GM21423 (cell line): Measurements from ENCODE around the gene ULBP1.
"Not testable (repeated sequence)": the region's sequence is repeated elsewhere in the genome, so short reads cannot be mapped to it uniquely, and the experiment has no call there.

ENCODE experiments used
- ATAC-seq: cut with Tn5 transposase; IDR thresholded peaks from one replicate; pipeline ENCODE4 v1.9.1; 2021; ENCODE audit warnings: mild to moderate bottlenecking, moderate library complexity; ENCODE audit not compliant: unreplicated experiment

ULBP1 gene

DNA sequence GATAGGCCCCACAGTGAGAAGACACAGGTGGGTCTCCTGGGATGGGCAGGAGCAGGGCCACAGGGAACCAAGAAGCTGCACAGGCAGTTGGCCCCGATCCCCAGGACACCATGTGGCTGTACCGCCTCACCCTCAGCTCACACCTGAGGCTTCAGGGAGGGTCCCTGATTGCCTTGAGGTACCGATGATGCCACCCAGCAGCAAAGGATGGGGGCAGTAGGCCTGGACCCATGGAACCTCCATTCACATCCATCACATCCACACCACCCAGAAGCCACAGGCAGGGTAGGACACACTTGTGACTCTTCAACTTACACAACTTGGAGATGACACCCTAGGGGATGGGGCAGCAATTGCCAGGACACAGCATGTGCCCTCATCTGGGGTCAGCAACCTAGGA is 39.9 kb downstream of the ULBP1 start:
- ATAC-seq, result not testable (repeated sequence)

DNA sequence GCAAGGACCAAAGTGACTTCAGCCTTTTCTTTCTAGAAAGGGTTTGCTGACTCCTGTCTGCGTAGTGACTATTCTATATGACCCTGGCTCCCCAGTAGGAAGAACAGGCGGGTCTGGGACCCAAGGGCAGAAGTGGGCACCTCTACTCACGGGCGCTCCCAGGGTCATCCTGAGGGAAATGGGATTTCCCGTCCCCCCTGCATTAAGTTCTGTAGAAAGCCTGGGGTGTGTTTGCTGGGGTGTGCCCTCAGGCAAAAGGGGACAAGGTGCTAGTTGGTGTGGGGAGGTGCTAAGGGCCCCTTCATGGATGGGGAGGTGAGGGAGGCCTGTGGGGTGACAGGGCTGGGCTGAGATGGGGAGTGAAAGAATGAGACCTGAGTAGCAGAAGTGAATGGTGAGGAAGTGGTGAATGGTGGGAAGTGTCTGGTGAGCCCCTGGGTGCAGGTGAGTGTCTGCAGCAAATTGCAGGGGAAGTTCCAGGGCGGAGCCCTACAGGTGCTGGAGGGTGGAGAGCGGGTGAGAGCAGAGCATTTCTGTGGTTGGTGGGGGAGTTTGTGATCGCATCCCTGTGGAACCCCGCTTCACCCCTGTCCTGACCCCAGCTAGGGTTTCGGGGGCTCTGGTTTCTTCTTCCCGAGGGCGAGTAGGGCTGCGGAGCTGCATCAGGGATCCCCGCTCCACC is 40.5 kb downstream of the ULBP1 start:
- ATAC-seq, result peak; percentile 27

DNA sequence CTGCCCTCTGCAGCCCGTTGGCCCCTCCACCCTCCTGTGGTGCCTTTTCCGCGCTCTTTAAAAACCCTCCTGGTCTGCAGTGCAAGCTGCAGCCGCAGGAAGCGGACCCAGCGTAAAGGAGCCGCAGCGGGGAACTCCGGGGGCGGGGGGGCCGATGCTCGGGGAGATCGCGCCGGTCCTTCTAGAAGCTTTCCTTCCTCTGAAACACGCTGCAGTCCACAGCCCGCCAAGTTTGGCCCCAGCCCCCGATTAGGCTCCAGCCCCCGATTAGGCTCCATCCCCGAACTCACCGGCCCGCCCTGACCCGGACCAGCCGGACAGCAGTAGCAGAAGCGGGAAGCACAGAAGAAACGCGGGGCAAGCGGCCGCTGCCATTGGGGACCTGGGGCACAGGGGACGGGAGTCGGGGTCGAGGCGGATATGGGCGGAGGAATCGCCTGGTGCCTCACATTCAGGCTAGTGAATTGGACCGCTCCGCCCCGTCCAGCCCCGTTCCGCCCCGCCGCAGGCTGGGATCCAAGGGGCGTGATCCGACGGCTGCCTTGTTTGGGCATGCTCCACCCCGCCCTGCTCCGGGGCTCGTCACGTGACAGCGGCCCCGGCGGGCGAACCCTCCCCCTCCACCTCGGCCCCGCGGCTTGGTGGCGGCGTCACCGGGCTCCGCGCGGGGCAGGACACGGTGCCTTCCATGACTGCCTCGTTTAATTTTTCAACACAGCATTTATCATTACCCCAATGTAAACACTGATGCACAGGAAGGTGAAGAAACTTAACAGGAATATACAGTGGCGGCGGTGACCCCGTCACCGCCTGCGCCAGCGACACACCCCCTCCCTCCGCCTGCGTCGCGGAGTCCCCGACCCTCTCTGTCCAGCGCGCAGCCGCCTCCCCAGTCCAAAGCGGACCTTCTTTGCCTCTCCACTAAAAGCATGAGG is 41.3 kb downstream of the ULBP1 start:
- ATAC-seq, result peak; percentile 71

GRCh38 chr6:150005761-150006651 is 42.3 kb downstream of the ULBP1 start:
- no peak for ATAC-seq

DNA sequence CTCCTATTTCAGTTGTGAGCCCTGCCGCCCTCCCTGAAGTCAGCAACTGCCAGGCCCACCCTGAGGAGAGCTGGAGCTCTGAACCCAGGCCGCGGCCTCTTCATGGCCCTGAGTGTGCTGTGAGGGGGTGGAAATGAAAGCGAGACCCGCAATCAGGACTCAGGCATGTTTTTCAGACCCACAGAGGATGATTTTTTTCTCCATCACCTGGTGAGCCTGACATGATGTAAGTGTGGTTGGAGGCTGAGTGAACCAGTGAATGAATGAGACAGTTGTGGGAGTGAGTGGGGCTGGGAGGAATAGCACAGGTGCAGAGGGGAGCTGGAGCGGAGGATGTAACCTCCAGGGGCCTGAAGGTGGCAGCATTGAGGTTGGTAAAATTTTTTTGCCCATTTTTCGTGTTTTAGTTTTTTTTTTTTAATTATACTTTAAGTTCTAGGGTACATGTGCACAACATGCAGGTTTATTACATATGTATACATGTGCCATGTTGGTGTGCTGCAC is 43.3 kb downstream of the ULBP1 start:
- ATAC-seq, result no peak

- no peak for ATAC-seq
These were observed 44.8 kb downstream of the ULBP1 start for GRCh38 chr6:150008588-150008987.

DNA sequence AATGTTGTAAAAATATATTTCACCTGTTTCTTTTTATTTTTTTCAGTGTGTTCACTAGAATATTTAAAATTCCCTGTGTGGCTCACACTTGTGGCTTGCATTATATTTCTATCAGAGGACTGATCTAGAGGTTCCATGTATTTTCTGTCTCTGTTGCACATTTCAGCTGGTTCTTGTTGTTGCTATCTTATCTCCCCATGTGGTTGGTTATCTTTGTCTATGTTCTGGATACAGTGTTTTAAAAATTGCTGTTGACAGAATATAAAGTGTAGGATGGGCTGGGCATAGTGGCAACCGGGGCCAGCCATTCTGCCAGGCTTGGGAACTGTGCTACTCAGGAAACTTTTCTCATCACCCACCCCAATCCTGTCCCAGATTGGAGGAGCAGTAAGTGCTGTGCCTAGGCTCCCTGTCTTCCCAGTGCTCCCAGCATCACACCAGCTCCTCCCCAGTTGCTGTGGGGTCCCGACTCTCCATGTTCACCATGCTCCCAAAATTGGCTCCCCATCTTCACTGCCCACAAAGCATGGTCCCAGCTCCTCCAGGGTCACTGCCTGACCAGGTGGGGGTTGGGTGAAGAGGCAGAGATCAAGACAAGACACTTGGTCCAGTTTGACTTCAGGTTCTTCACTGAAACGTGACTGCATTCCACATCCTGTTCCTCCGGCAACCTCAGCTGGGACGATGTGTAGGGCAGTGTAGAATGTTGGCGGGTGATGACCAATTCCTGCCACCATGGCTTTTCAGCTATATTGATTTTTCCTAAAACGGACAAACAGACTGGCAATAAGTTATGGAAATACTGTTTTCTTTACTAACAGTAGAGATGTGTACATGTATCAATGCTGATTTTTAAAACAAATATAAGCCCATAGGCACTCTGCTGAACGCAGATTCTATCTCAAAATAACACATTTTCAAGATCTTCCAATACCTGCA is 49.4 kb downstream of the ULBP1 start:
- not testable (repeated sequence) for ATAC-seq

- not testable (repeated sequence) for ATAC-seq
These were observed 50.3 kb downstream of the ULBP1 start for GRCh38 chr6:150013785-150014622.

- ATAC-seq, result not testable (repeated sequence)
These were observed 51.0 kb downstream of the ULBP1 start for GRCh38 chr6:150014623-150015280.

DNA sequence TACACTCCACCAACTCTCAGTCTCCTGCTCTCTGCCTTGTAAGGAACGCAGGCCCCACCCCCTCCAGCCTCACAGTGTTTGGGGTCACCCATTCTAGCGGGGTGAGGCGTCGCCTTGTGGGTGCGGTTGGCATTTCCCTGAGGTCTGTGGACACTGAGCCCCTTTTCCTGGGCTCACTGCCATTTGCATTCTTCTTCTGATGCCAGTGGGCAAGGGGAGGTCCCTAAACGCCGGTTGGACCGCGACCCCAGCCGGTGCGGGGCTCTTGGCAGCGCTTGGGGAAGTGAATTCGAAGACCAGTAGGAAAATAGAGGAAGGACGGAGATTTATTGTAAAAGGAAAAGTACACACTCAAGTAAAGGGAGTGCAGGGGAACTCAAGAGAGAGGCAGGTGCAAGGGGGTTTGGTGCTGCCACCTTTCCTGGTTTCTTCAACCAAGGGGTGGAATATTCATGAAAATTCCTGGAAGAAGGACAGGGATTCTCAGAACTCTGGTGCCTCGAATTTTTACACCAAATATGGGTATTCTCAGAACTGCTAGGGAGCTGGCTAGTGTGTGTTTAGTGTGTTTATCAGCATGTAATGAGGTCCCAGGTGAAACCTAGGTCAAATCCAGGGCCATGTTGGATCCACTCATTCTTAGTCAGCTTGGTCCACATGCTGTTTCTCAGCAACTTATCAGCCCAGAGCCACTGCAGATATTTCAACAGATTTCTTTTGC is 51.7 kb downstream of the ULBP1 start:
- not testable (repeated sequence) for ATAC-seq

DNA sequence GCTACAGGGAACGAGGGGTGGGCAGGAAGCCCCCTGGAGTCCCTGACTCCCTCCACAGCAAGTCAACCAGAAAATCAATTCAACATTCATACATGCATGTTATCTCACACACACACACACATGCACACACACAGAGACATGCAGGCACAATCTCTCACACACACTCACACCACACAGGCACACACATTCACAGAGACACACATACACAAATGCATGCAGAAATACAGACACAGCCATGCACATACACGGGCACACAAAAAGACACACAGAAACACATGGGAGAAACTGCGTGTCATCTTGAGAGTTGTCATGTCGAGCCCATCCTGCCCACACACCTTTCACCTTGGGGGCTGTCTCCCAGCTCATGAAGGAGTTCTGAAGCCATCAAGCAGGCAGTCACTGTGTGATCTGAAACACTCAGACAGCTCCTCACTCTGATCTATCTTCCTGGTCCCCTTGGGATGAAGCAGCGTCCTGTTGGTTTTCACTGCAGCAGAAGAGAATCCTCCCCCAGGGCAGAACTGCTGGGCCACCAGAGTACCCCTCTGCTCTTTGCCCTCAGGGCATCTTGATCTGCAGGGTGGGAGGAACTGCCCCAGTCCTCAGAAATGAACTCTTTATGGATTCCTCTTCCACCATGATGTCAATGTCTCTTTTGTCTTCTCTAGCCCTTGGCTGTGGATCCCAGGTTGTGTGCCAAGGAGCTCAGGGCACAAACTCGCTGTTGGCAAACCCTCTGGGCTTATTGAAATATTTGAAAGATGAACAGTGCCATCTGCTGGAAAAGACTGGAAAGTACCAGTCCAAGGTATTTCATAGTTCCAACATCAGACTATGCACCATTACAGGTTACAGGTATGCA is 52.8 kb downstream of the ULBP1 start:
- no peak for ATAC-seq

DNA sequence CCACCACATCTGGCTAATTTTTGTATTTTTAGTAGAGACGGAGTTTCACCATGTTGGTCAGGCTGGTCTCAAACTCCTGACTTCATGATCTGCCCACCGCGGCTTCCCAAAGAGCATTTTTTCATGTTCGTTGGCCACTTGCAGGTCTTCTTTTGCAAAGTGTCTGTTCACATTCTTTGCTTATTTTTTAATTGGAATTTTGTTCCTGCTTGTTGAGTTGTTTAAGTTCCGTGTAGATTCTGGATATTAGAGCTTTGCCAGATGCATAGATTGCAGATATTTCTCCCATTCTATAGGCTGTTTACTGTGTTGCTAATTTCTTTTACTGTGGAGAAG is 53.4 kb downstream of the ULBP1 start:
- ATAC-seq, result not testable (repeated sequence)

- no peak for ATAC-seq
These were observed 55.3 kb downstream of the ULBP1 start for GRCh38 chr6:150018846-150019580.

GRCh38 chr6:150021870-150022269 is 58.1 kb downstream of the ULBP1 start:
- ATAC-seq, result not testable (repeated sequence)
